ENCODE data around the gene KLHL10.
A peak's percentile ranks its signal among the peaks of the same experiment; 100 is the strongest.

KLHL10 gene

DNA sequence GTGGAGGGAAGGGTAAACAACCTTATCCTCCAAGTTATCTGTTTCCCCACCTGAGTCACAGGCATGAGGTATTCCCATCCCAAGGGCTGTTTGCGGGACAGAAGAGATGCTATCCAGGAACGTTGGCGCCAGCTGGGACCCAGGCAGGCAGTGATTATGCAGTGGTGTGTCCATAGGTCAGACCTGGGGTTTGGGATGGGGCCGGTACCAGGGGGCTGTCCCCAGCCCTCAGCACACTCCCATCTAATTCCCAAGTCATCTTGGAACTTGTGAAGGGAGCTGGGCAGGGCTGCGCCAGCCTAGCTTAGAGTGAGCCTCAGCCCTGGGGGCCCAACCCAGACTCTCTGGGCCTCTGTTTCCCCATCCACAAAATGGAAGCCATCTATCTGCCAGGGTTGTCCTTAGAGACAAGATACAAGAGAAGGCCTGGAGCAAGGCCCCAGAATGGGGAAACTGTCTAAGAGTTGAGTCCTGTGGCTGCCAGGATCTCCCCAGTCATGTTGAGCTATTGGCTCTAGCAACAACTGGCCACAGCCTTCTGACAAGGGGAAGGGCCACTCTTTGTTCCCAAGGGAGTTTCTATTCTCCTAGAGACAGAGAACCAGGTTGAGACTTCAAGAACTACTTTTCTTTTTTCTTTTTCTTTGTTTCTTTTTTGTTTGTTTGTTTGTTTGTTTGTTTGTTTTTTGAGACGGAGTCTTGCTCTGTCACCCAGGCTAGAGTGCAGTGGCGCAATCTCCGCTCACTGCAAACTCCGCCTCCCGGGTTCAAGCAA is 41.3 kb upstream of the KLHL10 start:
- H3K27me3 ChIP-seq (ENCODE audit: insufficient read depth, low read depth), result no peaks in the 10 kb centered on the region
- H3K36me3 ChIP-seq (ENCODE audit: insufficient read depth), result no peaks in the 10 kb centered on the region
- H2AFZ ChIP-seq (ENCODE audit: low read depth), result no peak overlapping the region
- TF ChIP-seq, protein P1, sequence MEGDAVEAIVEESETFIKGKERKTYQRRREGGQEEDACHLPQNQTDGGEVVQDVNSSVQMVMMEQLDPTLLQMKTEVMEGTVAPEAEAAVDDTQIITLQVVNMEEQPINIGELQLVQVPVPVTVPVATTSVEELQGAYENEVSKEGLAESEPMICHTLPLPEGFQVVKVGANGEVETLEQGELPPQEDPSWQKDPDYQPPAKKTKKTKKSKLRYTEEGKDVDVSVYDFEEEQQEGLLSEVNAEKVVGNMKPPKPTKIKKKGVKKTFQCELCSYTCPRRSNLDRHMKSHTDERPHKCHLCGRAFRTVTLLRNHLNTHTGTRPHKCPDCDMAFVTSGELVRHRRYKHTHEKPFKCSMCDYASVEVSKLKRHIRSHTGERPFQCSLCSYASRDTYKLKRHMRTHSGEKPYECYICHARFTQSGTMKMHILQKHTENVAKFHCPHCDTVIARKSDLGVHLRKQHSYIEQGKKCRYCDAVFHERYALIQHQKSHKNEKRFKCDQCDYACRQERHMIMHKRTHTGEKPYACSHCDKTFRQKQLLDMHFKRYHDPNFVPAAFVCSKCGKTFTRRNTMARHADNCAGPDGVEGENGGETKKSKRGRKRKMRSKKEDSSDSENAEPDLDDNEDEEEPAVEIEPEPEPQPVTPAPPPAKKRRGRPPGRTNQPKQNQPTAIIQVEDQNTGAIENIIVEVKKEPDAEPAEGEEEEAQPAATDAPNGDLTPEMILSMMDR (conservative IDR thresholded peaks at IDR 0.05; ENCODE audit: low read depth, low read length), result no peak
- no peak overlapping the region for H3K4me2 ChIP-seq
- peaks cover 13% of the 10 kb centered on the region for H3K4me1 ChIP-seq (ENCODE audit: low read depth, poor library complexity, severe bottlenecking)
- H4K20me1 ChIP-seq (ENCODE audit: insufficient read depth), result no peaks in the 10 kb centered on the region
- no peak overlapping the region for H3K9ac ChIP-seq
- no peaks in the 10 kb centered on the region for H3K79me2 ChIP-seq (ENCODE audit: insufficient read depth, low read depth)
- no peak overlapping the region for H3K4me3 ChIP-seq (IDR thresholded peaks at IDR 0.05; ENCODE audit: insufficient read depth, low read depth, low read length)
- no peak overlapping the region for H3K27ac ChIP-seq

DNA sequence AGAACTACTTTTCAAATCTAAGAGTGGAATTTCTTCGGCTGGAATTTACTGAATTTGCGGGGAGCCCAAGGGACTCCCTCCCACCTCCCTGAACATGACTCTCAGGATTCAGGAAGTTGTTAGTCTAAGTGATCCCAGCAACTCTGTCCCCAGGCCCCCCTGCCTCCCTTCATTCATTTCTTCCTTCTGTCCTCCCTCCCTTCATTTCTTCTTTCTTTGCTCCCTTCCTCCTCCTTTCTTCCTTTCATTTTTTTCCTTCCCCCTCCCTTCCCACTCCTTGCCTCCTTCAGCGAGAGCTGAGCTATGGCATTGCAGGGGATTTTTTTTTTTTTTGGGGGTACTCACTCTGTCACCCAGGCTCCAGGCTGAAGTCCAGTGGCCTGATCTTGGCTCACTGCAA is 40.2 kb upstream of the KLHL10 start:
- Histone ChIP-seq H3K4me2 (no peak overlapping the region), H3K9ac (no peak overlapping the region), H3K27ac (no peak overlapping the region), H2AFZ (ENCODE audit: low read depth) (no peak overlapping the region), H3K79me2 (ENCODE audit: insufficient read depth, low read depth) (no peaks in the 10 kb centered on the region), H3K4me3 (IDR thresholded peaks at IDR 0.05; ENCODE audit: insufficient read depth, low read depth, low read length) (no peak overlapping the region), H4K20me1 (ENCODE audit: insufficient read depth) (no peaks in the 10 kb centered on the region), H3K36me3 (ENCODE audit: insufficient read depth) (no peaks in the 10 kb centered on the region), H3K27me3 (ENCODE audit: insufficient read depth, low read depth) (no peaks in the 10 kb centered on the region), H3K4me1 (ENCODE audit: low read depth, poor library complexity, severe bottlenecking) (peaks cover 19% of the 10 kb centered on the region)
- TF ChIP-seq, protein P1 (conservative IDR thresholded peaks at IDR 0.05; ENCODE audit: low read depth, low read length), result no peak

GRCh38 chr17:41799366-41799765 is 38.3 kb upstream of the KLHL10 start:
- H3K4me2 ChIP-seq, result no peak overlapping the region
- H3K4me1 ChIP-seq (ENCODE audit: low read depth, poor library complexity, severe bottlenecking), result peaks cover 19% of the 10 kb centered on the region
- TF ChIP-seq, protein P1 (conservative IDR thresholded peaks at IDR 0.05; ENCODE audit: low read depth, low read length), result no peak
- H3K27me3 ChIP-seq (ENCODE audit: insufficient read depth, low read depth), result no peaks in the 10 kb centered on the region
- no peak overlapping the region for H3K4me3 ChIP-seq (IDR thresholded peaks at IDR 0.05; ENCODE audit: insufficient read depth, low read depth, low read length)
- H2AFZ ChIP-seq (ENCODE audit: low read depth), result no peak overlapping the region
- H4K20me1 ChIP-seq (ENCODE audit: insufficient read depth), result no peaks in the 10 kb centered on the region
- no peak overlapping the region for H3K27ac ChIP-seq
- H3K36me3 ChIP-seq (ENCODE audit: insufficient read depth), result no peaks in the 10 kb centered on the region
- no peaks in the 10 kb centered on the region for H3K79me2 ChIP-seq (ENCODE audit: insufficient read depth, low read depth)
- no peak overlapping the region for H3K9ac ChIP-seq

GRCh38 chr17:41800601-41801373 is 36.8 kb upstream of the KLHL10 start:
- peak overlapping the region; percentile 12; the same call in 1 of the 2 replicates for H2AFZ ChIP-seq (ENCODE audit: low read depth)
- H3K4me3 ChIP-seq (IDR thresholded peaks at IDR 0.05; ENCODE audit: insufficient read depth, low read depth, low read length), result no peak overlapping the region
- H3K4me1 ChIP-seq (ENCODE audit: low read depth, poor library complexity, severe bottlenecking), result peaks cover 19% of the 10 kb centered on the region
- no peaks in the 10 kb centered on the region for H3K36me3 ChIP-seq (ENCODE audit: insufficient read depth)
- H3K4me2 ChIP-seq, result peak overlapping the region; percentile 26; the same call in 1 of the 2 replicates
- TF ChIP-seq, protein P1 (conservative IDR thresholded peaks at IDR 0.05; ENCODE audit: low read depth, low read length), result no peak
- H4K20me1 ChIP-seq (ENCODE audit: insufficient read depth), result no peaks in the 10 kb centered on the region
- H3K27ac ChIP-seq, result no peak overlapping the region
- H3K27me3 ChIP-seq (ENCODE audit: insufficient read depth, low read depth), result no peaks in the 10 kb centered on the region
- H3K9ac ChIP-seq, result no peak overlapping the region
- no peaks in the 10 kb centered on the region for H3K79me2 ChIP-seq (ENCODE audit: insufficient read depth, low read depth)

Data from KMS-11 (cell line).